HCT116 (cell line): ENCODE measurements around the gene SH3BP1. TPM values are rescaled to one million over a fixed set of nuclear protein-coding genes. Genes with fewer than 3 reads are reported as not detected.
A peak's percentile ranks its signal among the peaks of the same experiment; 100 is the strongest.

Source experiments
- ATAC-seq: fragments of 200-7000 bp; cut with Tn5 transposase; 2 replicates; pipeline ENCODE4 v1.9.1; 2020; ENCODE audit warnings: mild to moderate bottlenecking, moderate library complexity
- BruUV-seq: library from RNA; stranded (reverse); fragments of 400-500 nt; replicated peaks from 2 replicates; lab custom pipeline; 2021; lab: Mats Ljungman, UMichigan
- CTCF ChIA-PET: fragments of 300-600 bp; sonication (Branson Sonifier 250); formaldehyde crosslinking; loops from one replicate; lab custom pipeline; 2021; ENCODE audit warnings: antibody characterized with exemption; lab: Charles Lee
- POLR2A ChIA-PET: fragments of 300-600, 350-600 bp; sonication (Branson Sonifier 250); formaldehyde crosslinking; loops from one replicate; lab custom pipeline; 2021; ENCODE audit warnings: antibody characterized with exemption; lab: Charles Lee
- RAD21 ChIA-PET, 2 experiments: fragments of 300-600 bp; sonication (Branson Sonifier 250); formaldehyde crosslinking; loops; one replicate each; lab custom pipeline; 2023; ENCODE audit warnings: low total read pairs in 2 of 2; ENCODE audit not compliant: uncharacterized antibody in 2 of 2, unreplicated experiment in 2 of 2, low non-redundant PET in 1 of 2; lab: Charles Lee
- DNase-seq: peaks from one replicate; pipeline ENCODE4 v3.0.0-alpha.2; 2010; ENCODE audit warnings: low read depth, low spot score
- H2AFZ ChIP-seq: fragments of 200-600 bp; shearing (Covaris generic), sonication (generic); 2 replicates; pipeline ENCODE4 v1.6.1; 2017; ENCODE audit warnings: low read depth, mixed run types, mixed read lengths, antibody characterized with exemption, low read length; ENCODE audit not compliant: poor library complexity, severe bottlenecking
- H3K27ac ChIP-seq: 2 replicates; pipeline ENCODE4 v1.5.1; 2012; ENCODE audit warnings: low read depth, low read length
- H3K27me3 ChIP-seq: fragments of 200-600 bp; sonication (generic); 2 replicates; pipeline ENCODE4 v1.6.1; 2016; ENCODE audit warnings: mixed run types, low read length, mixed read lengths; ENCODE audit not compliant: insufficient read depth
- H3K36me3 ChIP-seq, 2 experiments: fragments of 200-500 bp in 1 of 2; fragments of 200-600 bp in 1 of 2; sonication (Bioruptor generic) in 1 of 2; sonication (generic) in 1 of 2; 2 replicates each; pipeline versions ENCODE4 v1.5.1 to v1.6.1; 2014 to 2016; ENCODE audit warnings: low read length in 2 of 2, inconsistent platforms in 1 of 2, mixed read lengths in 1 of 2, mixed run types in 1 of 2; ENCODE audit not compliant: insufficient read depth in 2 of 2, control insufficient read depth in 1 of 2
- H3K4me1 ChIP-seq, 2 experiments: fragments of 200-600 bp in 1 of 2; sonication (generic) in 1 of 2; 2 replicates each; pipeline versions ENCODE4 v1.5.1 to v1.6.1; 2012 to 2017; ENCODE audit warnings: low read length in 2 of 2, inconsistent platforms in 1 of 2, mild to moderate bottlenecking in 1 of 2, mixed read lengths in 1 of 2, mixed run types in 1 of 2, moderate library complexity in 1 of 2; ENCODE audit not compliant: insufficient read depth in 2 of 2, control insufficient read depth in 1 of 2
- H3K4me2 ChIP-seq: fragments of 200-600 bp; sonication (generic); 2 replicates; pipeline ENCODE4 v1.6.1; 2017; ENCODE audit warnings: mixed run types, low read length, mixed read lengths
- H3K4me3 ChIP-seq, 2 experiments: fragments of 200-600 bp in 1 of 2; sonication (generic) in 1 of 2; replicated peaks in 1 of 2; 2 replicates each; pipeline ENCODE4 v1.5.1; 2011 to 2016; ENCODE audit warnings: low read length in 2 of 2, control low read depth in 1 of 2, low read depth in 1 of 2, mild to moderate bottlenecking in 1 of 2, mixed read lengths in 1 of 2, mixed run types in 1 of 2
- H3K79me2 ChIP-seq: fragments of 200-600 bp; sonication (generic); 2 replicates; pipeline ENCODE4 v1.6.1; 2017; ENCODE audit warnings: mild to moderate bottlenecking, mixed run types, low read length, moderate library complexity, mixed read lengths; ENCODE audit not compliant: insufficient read depth
- H3K9ac ChIP-seq: fragments of 200-600 bp; sonication (generic); 2 replicates; pipeline ENCODE4 v1.6.1; 2016; ENCODE audit warnings: low read length, mixed read lengths
- H3K9me2 ChIP-seq: fragments of 200-600 bp; sonication (generic), shearing (Covaris generic); 2 replicates; pipeline ENCODE4 v1.6.1; 2017; ENCODE audit warnings: mixed run types, mild to moderate bottlenecking, moderate library complexity; ENCODE audit not compliant: insufficient read depth
- H3K9me3 ChIP-seq, 2 experiments: fragments of 200-500 bp in 1 of 2; fragments of 200-600 bp in 1 of 2; sonication (Bioruptor generic) in 1 of 2; sonication (generic) in 1 of 2; 2 replicates each; pipeline ENCODE4 v1.6.1; 2014 to 2017; ENCODE audit warnings: low read length in 2 of 2, mixed read lengths in 2 of 2, inconsistent platforms in 1 of 2, low read depth in 1 of 2, mild to moderate bottlenecking in 1 of 2, mixed run types in 1 of 2, moderate library complexity in 1 of 2; ENCODE audit not compliant: control insufficient read depth in 1 of 2, insufficient read depth in 1 of 2
- H4K20me1 ChIP-seq: fragments of 200-600 bp; sonication (generic), shearing (Covaris generic); 2 replicates; pipeline ENCODE4 v1.6.1; 2017; ENCODE audit warnings: mixed run types, mild to moderate bottlenecking, moderate library complexity; ENCODE audit not compliant: insufficient read depth
- CEBPB ChIP-seq: IDR thresholded peaks from 2 replicates; pipeline ENCODE4 v1.6.1; 2012; ENCODE audit warnings: low read depth
- EGR1 ChIP-seq: IDR thresholded peaks from 2 replicates; pipeline ENCODE4 v1.6.1; 2012; ENCODE audit warnings: low read depth
- ELF1 ChIP-seq: IDR thresholded peaks from 2 replicates; pipeline ENCODE4 v1.6.1; 2012; ENCODE audit warnings: low read depth, borderline replicate concordance
- EZH2phosphoT487 ChIP-seq: fragments of 200-600 bp; IDR thresholded peaks from 2 replicates; pipeline ENCODE4 v1.6.1; 2018; ENCODE audit warnings: antibody characterized with exemption, borderline replicate concordance
- POLR2A ChIP-seq: IDR thresholded peaks from 2 replicates; pipeline ENCODE4 v1.7.0; 2011; ENCODE audit warnings: borderline replicate concordance; ENCODE audit not compliant: insufficient read depth, insufficient read length; ENCODE audit errors: extremely low read depth
- POLR2AphosphoS5 ChIP-seq: IDR thresholded peaks from 2 replicates; pipeline ENCODE4 v1.6.1; 2011; ENCODE audit warnings: mild to moderate bottlenecking, low read depth, low read length, moderate library complexity
- RAD21 ChIP-seq: IDR thresholded peaks from 2 replicates; pipeline ENCODE4 v1.6.1; 2012; ENCODE audit warnings: low read depth, mild to moderate bottlenecking
- SIN3A ChIP-seq: IDR thresholded peaks from 2 replicates; pipeline ENCODE4 v1.6.1; 2012; ENCODE audit warnings: low read depth
- SRF ChIP-seq: IDR thresholded peaks from 2 replicates; pipeline ENCODE4 v1.6.1; 2012; ENCODE audit warnings: low read depth
- TCF7L2 ChIP-seq: IDR thresholded peaks from 2 replicates; pipeline ENCODE4 v1.7.0; 2011; ENCODE audit warnings: borderline replicate concordance, inconsistent platforms; ENCODE audit not compliant: insufficient read depth, insufficient read length; ENCODE audit errors: extremely low read depth
- YY1 ChIP-seq: IDR thresholded peaks from 2 replicates; pipeline ENCODE4 v1.6.1; 2011; ENCODE audit warnings: low read length, low read depth, moderate library complexity, mild to moderate bottlenecking; ENCODE audit not compliant: insufficient replicate concordance; ENCODE audit errors: extremely low read depth
- ZFX ChIP-seq: fragments of 450-650 bp; IDR thresholded peaks from 2 replicates; pipeline ENCODE4 v1.6.1; 2017
- ZNF274 ChIP-seq: fragments of 200-500 bp; sonication (Bioruptor generic); IDR thresholded peaks from 2 replicates; pipeline ENCODE4 v1.6.1; 2014; ENCODE audit warnings: mild to moderate bottlenecking, low read depth, low read length, inconsistent platforms
- intact Hi-C: fragments of 100-400 bp; cut with micrococcal nuclease; formaldehyde crosslinking; loops from 2 replicates; pipeline ENCODE4 v1.10.0; 2022
- total RNA-seq: library from RNA; stranded (reverse); gene quantifications from one replicate; pipeline ENCODE4 v1.2.1, GENCODE V29; 2021; ENCODE audit not compliant: unreplicated experiment
- TF ChIP-seq, protein P1 (sequence below): IDR thresholded peaks from 2 replicates; pipeline ENCODE4 v1.6.1; 2012
- TF ChIP-seq, protein P2 (sequence below): IDR thresholded peaks from 2 replicates; pipeline ENCODE4 v1.6.1; 2012
- TF ChIP-seq, protein P3 (sequence below), 3 experiments: fragments of 200-600 bp in 1 of 3; sonication (generic) in 1 of 3; IDR thresholded peaks in 2 of 3; conservative IDR thresholded peaks in 1 of 3; 2 replicates each; pipeline ENCODE4 v1.5.1; 2012 to 2017; ENCODE audit warnings: low read depth in 2 of 3, low read length in 2 of 3, antibody characterized with exemption in 1 of 3, borderline replicate concordance in 1 of 3, control low read depth in 1 of 3, mild to moderate bottlenecking in 1 of 3, mixed read lengths in 1 of 3, mixed run types in 1 of 3, moderate library complexity in 1 of 3; ENCODE audit not compliant: insufficient read depth in 1 of 3

SH3BP1 gene
- total RNA-seq, 1 experiment from 2014 or later: 48.4 TPM

DNA sequence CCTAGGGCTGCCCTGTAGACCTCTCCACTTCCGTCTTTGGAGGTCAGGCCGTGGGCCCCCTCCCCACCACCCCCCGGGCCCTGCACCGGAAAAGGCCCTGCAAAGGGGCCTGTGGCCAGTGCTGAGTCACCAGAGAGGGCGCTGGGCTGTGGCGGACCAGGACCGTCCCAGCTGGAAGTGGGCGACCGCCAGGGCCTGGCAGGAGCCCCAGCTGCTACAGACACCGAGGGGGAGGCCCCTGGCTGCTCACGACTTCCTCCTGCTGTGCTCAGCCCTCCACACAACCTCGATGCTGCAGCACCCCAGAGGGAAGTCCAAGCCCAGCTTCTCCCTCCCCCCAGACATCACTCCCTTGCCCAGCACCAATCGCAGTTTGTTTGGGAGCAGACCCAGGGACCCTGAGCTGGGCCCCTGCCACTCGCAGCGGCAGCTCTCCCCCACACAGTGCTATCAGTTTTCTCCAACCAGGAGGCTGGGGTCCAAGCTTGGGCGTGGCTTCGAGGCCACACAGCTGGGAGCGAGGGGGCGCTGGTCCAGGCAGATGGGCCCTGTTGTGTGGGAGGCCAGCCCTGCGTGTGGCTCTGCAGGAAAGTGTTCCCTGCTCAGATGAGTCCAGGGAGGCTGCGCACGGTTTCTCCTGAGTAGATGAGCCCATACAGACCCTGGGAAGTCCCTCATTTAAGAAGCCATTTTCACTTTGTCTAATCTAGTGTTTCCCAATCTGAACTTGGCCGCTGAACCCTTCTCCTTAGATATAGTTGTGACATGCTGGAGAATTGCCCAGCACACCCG is 5.6 kb upstream of the SH3BP1 start:
- no peak overlapping the region for H3K27ac ChIP-seq
- ChIA-PET CTCF (interaction anchor here (5.6 kb wide), 1 partner anchor 10 kb away, joined by 30 read pairs; no protein-coding TSS in a partner anchor), RAD21 (no interaction called here), POLR2A (interaction anchor here (1.2 to 1.7 kb wide), 3 partner anchors 10 to 173 kb away, joined by 3 to 5 read pairs (median 4); partner anchors contain the start of genes GCAT and LGALS1)
- H3K4me3 ChIP-seq: no peak overlapping the region
- intact Hi-C loops: no loop called here
- no peak overlapping the region for H3K9ac ChIP-seq
- DNase-seq (no peak), ATAC-seq (no peak)
- H3K27me3 ChIP-seq: no peaks in the 10 kb centered on the region
- H2AFZ ChIP-seq: no peak overlapping the region
- no peaks in the 10 kb centered on the region for H4K20me1 ChIP-seq
- TF ChIP-seq POLR2A: no peak
- TF ChIP-seq TCF7L2: no peak
- no peak for TF ChIP-seq RAD21
- TF ChIP-seq EGR1: no peak
- no peak for TF ChIP-seq ZFX
- TF ChIP-seq POLR2AphosphoS5: no peak
- no peak for TF ChIP-seq ELF1
- TF ChIP-seq SRF: no peak
- TF ChIP-seq, all 23 proteins: peak for 0
- no peaks in the 10 kb centered on the region for H3K79me2 ChIP-seq
- H3K9me2 ChIP-seq: no peaks in the 10 kb centered on the region
- peaks cover 19 to 38% of the 10 kb centered on the region in 2 experiments; a peak in 3 of 4 replicates for H3K4me1 ChIP-seq
- no peaks in the 10 kb centered on the region for H3K9me3 ChIP-seq
- no TSS peak for BruUV-seq
- H3K36me3 ChIP-seq: no peaks in the 10 kb centered on the region; a peak in 1 of 4 replicates
- H3K4me2 ChIP-seq: no peak overlapping the region

DNA sequence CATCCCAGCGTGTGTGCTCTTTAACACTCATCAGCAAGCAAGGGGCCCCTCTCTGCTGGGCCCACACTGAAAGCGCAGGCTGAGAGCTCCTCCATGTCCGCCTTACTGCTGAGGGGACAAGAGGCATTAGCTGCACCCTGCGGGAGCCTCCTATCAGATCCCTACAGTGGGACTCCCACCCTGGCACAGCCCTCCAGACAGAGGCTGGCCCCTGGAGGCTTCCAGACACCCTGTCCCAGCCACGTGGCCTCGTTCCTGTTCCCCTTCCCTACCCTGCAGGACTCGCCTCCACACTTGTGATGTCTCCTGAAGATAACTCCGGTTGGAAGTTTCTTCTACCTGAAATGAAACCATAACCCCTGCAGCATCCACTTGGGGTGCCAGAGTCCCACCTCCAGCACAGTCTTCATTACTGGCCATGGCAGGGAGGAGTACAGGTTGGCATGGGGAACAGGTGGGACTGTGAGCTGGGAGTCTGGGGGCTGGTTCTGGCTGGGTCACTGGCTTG is 5.0 kb upstream of the SH3BP1 start:
- Histone ChIP-seq H3K27me3 (no peaks in the 10 kb centered on the region), H3K4me2 (no peak overlapping the region), H3K4me1 (peaks cover 23 to 43% of the 10 kb centered on the region in 2 experiments; a peak in 3 of 4 replicates), H3K4me3 (no peak overlapping the region), H3K79me2 (no peaks in the 10 kb centered on the region), H3K9me2 (no peaks in the 10 kb centered on the region), H3K9ac (no peak overlapping the region), H3K36me3 (no peaks in the 10 kb centered on the region; a peak in 1 of 4 replicates), H3K9me3 (no peaks in the 10 kb centered on the region), H4K20me1 (no peaks in the 10 kb centered on the region), H2AFZ (no peak overlapping the region), H3K27ac (no peak overlapping the region)
- intact Hi-C loops: no loop called here
- RAD21 ChIA-PET: no interaction called here
- CTCF ChIA-PET: interaction anchor here (5.6 kb wide), 1 partner anchor 9 kb away, joined by 30 read pairs; no protein-coding TSS in a partner anchor
- TF ChIP-seq POLR2AphosphoS5: 0 out of 2 replicates have a peak, but pooled peaks have one; percentile 30
- no peak for TF ChIP-seq RAD21
- TF ChIP-seq, protein P1, sequence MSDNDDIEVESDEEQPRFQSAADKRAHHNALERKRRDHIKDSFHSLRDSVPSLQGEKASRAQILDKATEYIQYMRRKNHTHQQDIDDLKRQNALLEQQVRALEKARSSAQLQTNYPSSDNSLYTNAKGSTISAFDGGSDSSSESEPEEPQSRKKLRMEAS: no peak
- no peak for TF ChIP-seq ZFX
- no peak for TF ChIP-seq CEBPB
- no peak for TF ChIP-seq ZNF274
- no peak for TF ChIP-seq EZH2phosphoT487
- no peak for TF ChIP-seq SRF
- TF ChIP-seq SIN3A: no peak
- TF ChIP-seq, protein P2, sequence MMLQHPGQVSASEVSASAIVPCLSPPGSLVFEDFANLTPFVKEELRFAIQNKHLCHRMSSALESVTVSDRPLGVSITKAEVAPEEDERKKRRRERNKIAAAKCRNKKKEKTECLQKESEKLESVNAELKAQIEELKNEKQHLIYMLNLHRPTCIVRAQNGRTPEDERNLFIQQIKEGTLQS: no peak
- TF ChIP-seq, protein P3, sequence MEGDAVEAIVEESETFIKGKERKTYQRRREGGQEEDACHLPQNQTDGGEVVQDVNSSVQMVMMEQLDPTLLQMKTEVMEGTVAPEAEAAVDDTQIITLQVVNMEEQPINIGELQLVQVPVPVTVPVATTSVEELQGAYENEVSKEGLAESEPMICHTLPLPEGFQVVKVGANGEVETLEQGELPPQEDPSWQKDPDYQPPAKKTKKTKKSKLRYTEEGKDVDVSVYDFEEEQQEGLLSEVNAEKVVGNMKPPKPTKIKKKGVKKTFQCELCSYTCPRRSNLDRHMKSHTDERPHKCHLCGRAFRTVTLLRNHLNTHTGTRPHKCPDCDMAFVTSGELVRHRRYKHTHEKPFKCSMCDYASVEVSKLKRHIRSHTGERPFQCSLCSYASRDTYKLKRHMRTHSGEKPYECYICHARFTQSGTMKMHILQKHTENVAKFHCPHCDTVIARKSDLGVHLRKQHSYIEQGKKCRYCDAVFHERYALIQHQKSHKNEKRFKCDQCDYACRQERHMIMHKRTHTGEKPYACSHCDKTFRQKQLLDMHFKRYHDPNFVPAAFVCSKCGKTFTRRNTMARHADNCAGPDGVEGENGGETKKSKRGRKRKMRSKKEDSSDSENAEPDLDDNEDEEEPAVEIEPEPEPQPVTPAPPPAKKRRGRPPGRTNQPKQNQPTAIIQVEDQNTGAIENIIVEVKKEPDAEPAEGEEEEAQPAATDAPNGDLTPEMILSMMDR (IDR thresholded peaks at IDR 0.05 in 2 of 3, conservative IDR thresholded peaks at IDR 0.05 in 1 of 3; ENCODE audit: borderline replicate concordance in 1 of 3, insufficient read depth in 1 of 3, low read depth in 2 of 3, low read length in 2 of 3): peak in 2 of 3 experiments; percentile 33 to 39; a peak in 3 of 6 replicates
- TF ChIP-seq YY1: no peak
- BruUV-seq: no TSS peak
- DNase-seq (no peak), ATAC-seq (peak; percentile 24)
- POLR2A ChIA-PET: no interaction called here
